Neural cell (in vitro differentiated cells): ENCODE data around the gene ADAMTSL2. TPM values are rescaled to one million over a fixed set of nuclear protein-coding genes. Genes with fewer than 3 reads are reported as not detected.

Source experiments
- H2AFZ ChIP-seq: fragments of 200-600, 300-800 bp; sonication (generic), shearing (Covaris generic); 2 replicates; pipeline ENCODE4 v1.6.0; 2014; ENCODE audit warnings: low read depth, mild to moderate bottlenecking, antibody characterized with exemption, low read length, moderate library complexity
- H3F3A ChIP-seq: fragments of 200-600 bp; shearing (Covaris generic); 2 replicates; pipeline ENCODE4 v1.6.1; 2016; ENCODE audit warnings: mild to moderate bottlenecking, moderate library complexity, mixed read lengths, antibody characterized with exemption, low read length; ENCODE audit not compliant: insufficient read depth, poor library complexity, severe bottlenecking
- H3K27ac ChIP-seq: fragments of 200-600, 300-800 bp; sonication (generic), shearing (Covaris generic); 2 replicates; pipeline ENCODE4 v1.5.1; 2014; ENCODE audit warnings: mild to moderate bottlenecking, low read length, moderate library complexity
- H3K27me3 ChIP-seq: fragments of 300-800, 200-600 bp; sonication (generic), shearing (Covaris generic); 2 replicates; pipeline ENCODE4 v1.6.0; 2014; ENCODE audit warnings: mild to moderate bottlenecking, low read depth, low read length, moderate library complexity; ENCODE audit not compliant: insufficient read depth
- H3K36me3 ChIP-seq: fragments of 300-800, 200-600 bp; sonication (generic), shearing (Covaris generic); 2 replicates; pipeline ENCODE4 v1.5.1; 2014; ENCODE audit warnings: mild to moderate bottlenecking, antibody characterized with exemption, low read length, moderate library complexity; ENCODE audit not compliant: insufficient read depth
- H3K4me2 ChIP-seq: fragments of 300-800, 200-600 bp; sonication (generic), shearing (Covaris generic); 2 replicates; pipeline ENCODE4 v1.6.0; 2014; ENCODE audit warnings: mild to moderate bottlenecking, low read length
- H3K4me3 ChIP-seq: fragments of 300-800, 200-600 bp; sonication (generic), shearing (Covaris generic); 2 replicates; pipeline ENCODE4 v1.5.1; 2014; ENCODE audit warnings: mild to moderate bottlenecking, low read length, moderate library complexity
- H3K79me2 ChIP-seq: fragments of 200-600 bp; shearing (Covaris generic); replicated peaks from 2 replicates; pipeline ENCODE4 v1.6.0; 2014; ENCODE audit warnings: mild to moderate bottlenecking, low read length, moderate library complexity; ENCODE audit not compliant: insufficient read depth
- H3K9ac ChIP-seq: fragments of 300-800, 200-600 bp; sonication (generic), shearing (Covaris generic); 2 replicates; pipeline ENCODE4 v1.6.1; 2016; ENCODE audit warnings: mild to moderate bottlenecking, low read length, mixed read lengths
- H3K9me2 ChIP-seq: fragments of 200-600 bp; shearing (Covaris generic); 2 replicates; pipeline ENCODE4 v1.6.1; 2016; ENCODE audit warnings: mild to moderate bottlenecking, low read length, mixed read lengths; ENCODE audit not compliant: insufficient read depth
- H3K9me3 ChIP-seq: fragments of 200-600, 300-800 bp; sonication (generic), shearing (Covaris generic); 2 replicates; pipeline ENCODE4 v1.6.1; 2016; ENCODE audit warnings: mild to moderate bottlenecking, mixed run types, low read length, moderate library complexity, mixed read lengths
- H4K20me1 ChIP-seq: fragments of 200-600 bp; shearing (Covaris generic); 2 replicates; pipeline ENCODE4 v1.6.1; 2016; ENCODE audit warnings: mild to moderate bottlenecking, mixed run types; ENCODE audit not compliant: insufficient read depth
- CTCF ChIP-seq: fragments of 450-650 bp; IDR thresholded peaks from 2 replicates; pipeline ENCODE4 v1.5.1; 2014; ENCODE audit warnings: antibody characterized with exemption, mild to moderate bottlenecking, moderate library complexity; ENCODE audit not compliant: poor library complexity, severe bottlenecking
- EP300 ChIP-seq: fragments of 450-650 bp; conservative IDR thresholded peaks from 2 replicates; pipeline ENCODE4 v1.6.1; 2014; ENCODE audit warnings: antibody characterized with exemption, mild to moderate bottlenecking, moderate library complexity; ENCODE audit not compliant: poor library complexity, severe bottlenecking
- EZH2 ChIP-seq: fragments of 200-600, 300-800 bp; shearing (Covaris generic), sonication (generic); IDR thresholded peaks from 2 replicates; pipeline ENCODE4 v1.6.1; 2014; ENCODE audit warnings: antibody characterized with exemption, low read length, borderline replicate concordance, mild to moderate bottlenecking; ENCODE audit not compliant: insufficient read depth, poor library complexity, severe bottlenecking
- MXI1 ChIP-seq: fragments of 450-650 bp; conservative IDR thresholded peaks from 2 replicates; pipeline ENCODE4 v1.6.1; 2014; ENCODE audit warnings: antibody characterized with exemption, mild to moderate bottlenecking; ENCODE audit not compliant: poor library complexity, severe bottlenecking
- POLR2AphosphoS5 ChIP-seq: IDR thresholded peaks from 2 replicates; pipeline ENCODE4 v1.6.1; 2012
- RAD21 ChIP-seq: fragments of 450-650 bp; conservative IDR thresholded peaks from 2 replicates; pipeline ENCODE4 v1.6.1; 2014; ENCODE audit warnings: antibody characterized with exemption, mild to moderate bottlenecking, moderate library complexity
- REST ChIP-seq: IDR thresholded peaks from 2 replicates; pipeline ENCODE4 v1.6.1; 2012; ENCODE audit warnings: borderline replicate concordance
- SMC3 ChIP-seq: fragments of 450-650 bp; conservative IDR thresholded peaks from 2 replicates; pipeline ENCODE4 v1.6.1; 2014; ENCODE audit warnings: antibody characterized with exemption, mild to moderate bottlenecking, moderate library complexity; ENCODE audit not compliant: poor library complexity
- TAF1 ChIP-seq: IDR thresholded peaks from 2 replicates; pipeline ENCODE4 v1.6.1; 2012; ENCODE audit warnings: low read depth
- polyA plus RNA-seq: library from polyadenylated mRNA; depleted of rRNA; stranded (reverse); fragments of >200 nt; gene quantifications from 2 replicates; pipeline ENCODE4 v1.2.3, GENCODE V29; 2014

ADAMTSL2 gene
- polyA plus RNA-seq, 1 donor from 2014 or later: 0.85 TPM

GRCh38 chr9:133569121-133569785, 34.7 kb downstream of the ADAMTSL2 start:
- no peaks in the 10 kb centered on the region for H3K9me2 ChIP-seq
- H4K20me1 ChIP-seq: no peaks in the 10 kb centered on the region
- H3K9me3 ChIP-seq: no peaks in the 10 kb centered on the region
- no peaks in the 10 kb centered on the region for H3K79me2 ChIP-seq
- no peak overlapping the region for H3K27ac ChIP-seq
- H3K4me3 ChIP-seq: no peak overlapping the region
- no peak overlapping the region for H3K4me2 ChIP-seq
- H3K27me3 ChIP-seq: no peaks in the 10 kb centered on the region
- TF ChIP-seq CTCF (no peak), RAD21 (no peak), EZH2 (no peak), MXI1 (no peak), SMC3 (no peak), POLR2AphosphoS5 (no peak), REST (no peak), EP300 (no peak), TAF1 (no peak)
- no peak overlapping the region for H2AFZ ChIP-seq
- no peaks in the 10 kb centered on the region for H3F3A ChIP-seq
- H3K9ac ChIP-seq: no peak overlapping the region
- H3K36me3 ChIP-seq: no peaks in the 10 kb centered on the region

DNA sequence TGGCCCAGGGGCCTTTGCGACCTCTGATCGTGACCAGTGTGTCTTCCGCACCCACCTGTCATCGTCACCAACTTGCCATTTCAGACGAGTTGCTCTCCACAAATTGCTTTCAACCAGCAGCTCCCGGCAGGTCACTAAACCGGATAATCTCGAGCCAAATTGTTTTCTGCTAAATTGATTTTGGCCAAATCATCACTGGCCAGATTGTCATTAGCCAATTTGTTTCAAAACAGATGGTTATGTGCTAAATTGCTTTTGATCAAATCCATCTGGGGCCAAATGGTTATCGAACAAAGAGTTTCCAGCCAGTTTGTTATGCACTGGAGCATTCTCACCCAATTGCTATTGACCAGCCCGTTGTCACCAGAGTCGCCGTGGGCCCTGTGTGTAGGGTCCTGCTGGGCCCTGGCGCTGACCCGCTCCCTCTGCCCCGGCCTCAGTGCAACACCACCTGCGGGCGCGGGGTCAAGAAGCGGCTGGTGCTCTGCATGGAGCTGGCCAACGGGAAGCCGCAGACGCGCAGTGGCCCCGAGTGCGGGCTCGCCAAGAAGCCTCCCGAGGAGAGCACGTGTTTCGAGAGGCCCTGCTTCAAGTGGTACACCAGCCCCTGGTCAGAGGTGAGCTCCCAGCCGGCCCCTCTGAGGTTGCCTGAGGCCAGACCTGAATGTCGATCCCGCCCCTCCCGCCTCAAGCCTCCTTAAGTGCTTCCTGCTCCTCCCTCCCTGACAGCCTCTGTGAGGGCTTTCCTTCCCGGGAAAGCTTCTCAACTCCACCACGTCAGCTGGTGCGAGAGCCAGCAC, 35.6 kb downstream of the ADAMTSL2 start:
- Histone ChIP-seq H3K27me3 (no peaks in the 10 kb centered on the region), H4K20me1 (no peaks in the 10 kb centered on the region), H3K79me2 (no peaks in the 10 kb centered on the region), H3K9me2 (no peaks in the 10 kb centered on the region), H3F3A (no peaks in the 10 kb centered on the region), H3K9me3 (no peaks in the 10 kb centered on the region), H2AFZ (no peak overlapping the region), H3K27ac (no peak overlapping the region), H3K36me3 (no peaks in the 10 kb centered on the region), H3K4me3 (no peak overlapping the region), H3K9ac (no peak overlapping the region), H3K4me2 (no peak overlapping the region)
- TF ChIP-seq RAD21 (no peak), REST (no peak), SMC3 (no peak), POLR2AphosphoS5 (no peak), EZH2 (no peak), MXI1 (no peak), TAF1 (no peak), CTCF (no peak)
